Iris pigment epithelial cell (primary cell): Measurements from ENCODE around the gene PYGB.

ENCODE experiments used
- DNase-seq: peaks from one replicate; pipeline ENCODE4 v3.0.0-alpha.2; 2011; ENCODE audit warnings: low read depth

The PYGB gene

GRCh38 chr20:25271486-25272222 lies 23.8 kb downstream of the PYGB start:
- no peak for DNase-seq

DNA sequence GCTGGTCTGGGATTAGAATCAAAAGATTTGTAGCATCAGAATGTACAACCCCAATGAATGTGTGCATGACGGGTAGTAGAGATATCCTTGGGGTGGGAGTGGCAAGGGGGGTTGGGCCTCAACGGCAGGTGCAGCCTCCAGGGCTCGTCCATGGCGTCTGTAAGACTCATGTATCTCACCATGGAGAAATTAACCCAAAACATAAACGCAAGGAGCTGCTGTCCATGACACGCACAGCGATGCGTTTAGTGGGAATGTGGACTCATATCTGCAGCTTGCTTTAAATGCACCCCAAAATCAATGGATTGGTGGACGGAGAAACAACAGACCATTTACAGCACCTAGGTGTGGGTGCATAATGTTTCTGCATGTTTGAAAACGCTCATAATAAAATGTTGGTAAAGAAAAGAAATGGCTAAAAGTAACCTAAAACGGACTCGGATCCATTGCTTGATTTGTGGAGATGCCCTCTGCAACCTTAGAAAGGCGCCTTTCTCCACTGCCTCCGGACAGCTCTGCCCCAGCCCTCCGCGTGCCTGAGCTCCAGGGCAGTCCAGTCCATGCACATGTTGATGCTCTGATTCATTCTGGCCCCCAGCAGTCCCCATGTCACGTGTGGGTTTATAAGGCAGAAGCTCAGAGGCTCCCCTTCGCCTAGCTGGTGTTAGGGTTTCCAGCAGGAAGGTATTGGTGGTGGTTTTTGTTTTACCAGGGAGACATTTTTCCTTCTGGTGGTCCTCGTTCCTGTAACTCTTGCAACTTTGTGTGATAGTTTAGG lies 24.5 kb downstream of the PYGB start:
- peak; percentile 52 for DNase-seq

DNA sequence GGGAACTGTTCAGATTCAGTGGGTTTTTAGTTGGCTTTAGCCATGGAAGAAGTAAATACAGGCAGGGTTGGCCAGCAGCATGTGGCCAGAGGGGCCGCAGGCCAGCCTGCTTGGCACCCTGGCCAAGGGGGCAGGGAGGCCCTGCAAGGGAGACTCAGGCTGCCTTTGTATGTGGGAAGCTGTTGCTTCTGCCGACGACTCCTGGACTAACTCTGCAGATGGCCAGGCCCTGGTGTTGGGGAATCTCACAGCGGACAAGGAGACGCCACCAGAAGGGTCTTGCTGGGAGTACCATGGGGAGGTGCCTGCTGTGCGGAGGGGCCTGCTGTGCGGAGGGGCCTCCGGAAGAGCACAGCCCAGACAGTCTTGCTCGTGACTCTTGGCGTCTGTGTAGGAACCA lies 25.2 kb downstream of the PYGB start:
- no peak for DNase-seq

GRCh38 chr20:25273541-25274358 lies 25.9 kb downstream of the PYGB start:
- no peak for DNase-seq

DNA sequence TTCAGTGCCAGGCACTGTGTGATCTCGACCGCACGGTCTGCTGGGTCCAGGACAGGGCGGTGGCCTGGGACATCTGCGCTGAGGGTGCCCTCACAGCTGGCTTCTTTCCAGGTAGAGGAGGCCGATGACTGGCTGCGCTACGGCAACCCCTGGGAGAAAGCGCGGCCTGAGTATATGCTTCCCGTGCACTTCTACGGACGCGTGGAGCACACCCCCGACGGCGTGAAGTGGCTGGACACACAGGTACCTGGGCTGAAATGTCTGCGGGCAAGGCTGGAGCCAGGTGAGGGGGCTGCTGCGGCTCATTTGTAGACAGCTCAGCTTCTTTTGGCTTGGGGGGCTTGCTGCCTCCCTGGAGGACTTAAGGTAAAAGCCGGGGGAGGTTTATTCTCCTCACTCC lies 26.6 kb downstream of the PYGB start:
- DNase-seq = no peak

DNA sequence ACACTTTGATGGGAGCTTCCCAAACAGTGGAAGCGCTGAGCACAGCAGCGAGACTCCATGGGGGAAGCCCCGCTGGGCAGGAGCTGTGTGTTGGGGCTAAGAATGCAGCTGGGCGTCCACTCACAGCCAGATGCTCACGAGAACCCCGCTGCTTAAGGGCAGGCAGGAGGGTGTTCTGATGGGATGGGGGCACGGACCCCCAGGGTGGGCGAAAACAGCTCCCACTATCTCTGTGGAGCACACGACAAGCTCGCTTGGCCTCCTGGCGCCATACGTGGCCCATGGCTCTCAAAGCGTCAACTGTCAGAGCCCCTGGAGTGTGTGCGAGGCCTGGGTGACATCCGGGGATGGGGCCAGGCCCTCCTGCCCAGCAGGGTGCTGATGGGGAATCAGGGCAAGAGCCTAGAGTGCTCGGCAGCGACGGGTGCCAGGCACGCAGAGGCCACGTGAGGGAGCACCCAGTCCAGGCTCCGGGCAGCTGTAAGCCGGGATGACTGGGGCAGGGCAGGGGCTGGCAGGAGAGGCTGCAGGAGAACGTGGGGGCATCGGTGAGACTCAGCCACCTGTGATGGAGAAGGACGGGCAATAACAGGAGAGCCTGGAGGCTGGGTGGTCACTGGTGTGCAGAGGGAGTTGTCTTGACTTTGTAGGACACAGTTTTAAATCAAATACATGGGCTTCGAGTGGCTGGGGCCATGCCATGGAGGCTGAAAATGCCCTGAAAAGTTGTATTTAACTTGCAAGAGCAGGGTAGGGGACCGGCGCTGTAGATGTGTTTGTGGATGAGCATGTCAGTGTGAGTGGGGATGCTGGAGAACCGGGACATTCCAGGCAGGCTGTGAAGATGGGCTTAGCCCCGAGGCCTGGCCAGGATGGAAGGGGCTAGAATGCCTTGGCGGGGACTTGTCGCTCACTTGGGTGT lies 27.3 kb downstream of the PYGB start:
- no peak for DNase-seq

GRCh38 chr20:25275813-25276532 lies 28.1 kb downstream of the PYGB start:
- DNase-seq = no peak

GRCh38 chr20:25276533-25277050 lies 28.7 kb downstream of the PYGB start:
- no peak for DNase-seq

DNA sequence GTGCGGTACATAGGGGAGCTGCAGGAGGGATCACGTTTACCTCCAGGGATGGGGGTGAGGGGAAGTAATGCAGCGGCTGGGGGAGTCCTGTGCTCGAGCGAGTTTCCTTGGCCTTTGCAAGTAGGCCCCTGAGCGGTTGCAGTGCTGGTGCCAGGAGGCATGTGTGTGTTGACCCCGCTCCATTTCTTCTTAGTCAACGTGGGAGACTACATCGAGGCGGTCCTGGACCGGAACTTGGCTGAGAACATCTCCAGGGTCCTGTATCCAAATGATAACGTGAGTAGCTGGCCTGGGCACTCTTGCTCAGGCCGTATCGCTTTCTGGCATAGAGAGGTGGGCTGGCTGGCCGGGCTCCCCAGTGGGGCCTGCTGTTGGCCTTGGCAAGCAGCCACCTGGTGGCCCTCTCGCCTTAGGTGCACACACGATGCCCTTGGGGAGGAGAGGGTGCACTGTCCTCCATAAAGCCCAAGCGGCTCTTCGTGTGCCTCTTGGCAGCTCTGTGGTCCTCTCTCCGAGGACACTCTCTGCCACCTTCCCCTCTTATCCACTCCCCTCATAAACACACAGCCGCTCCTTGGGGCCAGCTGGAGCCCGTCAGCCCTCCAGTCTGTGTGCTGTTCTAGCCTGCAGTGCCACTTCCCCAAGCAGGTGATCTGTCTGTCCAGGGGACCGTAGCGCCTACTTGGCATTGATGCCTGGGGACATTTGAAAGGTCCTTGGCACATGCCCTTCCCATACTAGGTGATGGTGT lies 29.3 kb downstream of the PYGB start:
- DNase-seq = no peak

- DNase-seq = no peak
Measured at GRCh38 chr20:25277941-25278521, 30.1 kb downstream of the PYGB start.

DNA sequence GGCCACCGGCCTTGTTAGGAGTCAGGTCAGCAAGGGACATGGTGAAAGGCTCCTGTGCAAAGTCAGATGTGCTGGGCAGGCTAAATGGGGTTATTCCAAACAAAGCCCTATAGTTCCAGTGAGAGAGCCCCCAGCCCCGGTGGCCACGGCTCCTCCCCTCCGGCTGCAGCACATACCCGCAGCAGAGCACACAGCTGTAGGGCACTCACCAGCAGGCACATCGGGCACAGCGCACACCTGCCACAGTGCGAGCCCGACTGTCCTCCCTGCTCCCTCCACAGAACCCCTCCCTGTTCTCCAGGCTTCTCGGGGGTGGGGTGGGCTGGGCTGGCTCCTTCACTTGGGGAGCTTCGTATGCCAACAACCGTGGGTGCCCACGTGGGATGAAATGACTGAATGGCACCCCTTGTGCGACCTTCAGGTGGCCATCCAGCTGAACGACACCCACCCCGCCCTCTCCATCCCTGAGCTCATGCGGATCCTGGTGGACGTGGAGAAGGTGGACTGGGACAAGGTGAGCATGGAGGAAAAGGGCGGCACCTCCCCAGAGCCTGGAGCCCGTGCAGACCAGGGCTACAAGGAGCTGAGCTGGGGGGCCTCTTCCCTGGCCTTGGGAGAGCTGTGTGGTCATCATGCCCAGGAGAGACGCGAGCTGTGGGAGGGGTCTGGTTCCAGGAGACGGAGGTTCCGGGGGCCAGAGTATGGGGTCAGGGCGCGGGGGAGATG lies 30.9 kb downstream of the PYGB start:
- DNase-seq = no peak

DNA sequence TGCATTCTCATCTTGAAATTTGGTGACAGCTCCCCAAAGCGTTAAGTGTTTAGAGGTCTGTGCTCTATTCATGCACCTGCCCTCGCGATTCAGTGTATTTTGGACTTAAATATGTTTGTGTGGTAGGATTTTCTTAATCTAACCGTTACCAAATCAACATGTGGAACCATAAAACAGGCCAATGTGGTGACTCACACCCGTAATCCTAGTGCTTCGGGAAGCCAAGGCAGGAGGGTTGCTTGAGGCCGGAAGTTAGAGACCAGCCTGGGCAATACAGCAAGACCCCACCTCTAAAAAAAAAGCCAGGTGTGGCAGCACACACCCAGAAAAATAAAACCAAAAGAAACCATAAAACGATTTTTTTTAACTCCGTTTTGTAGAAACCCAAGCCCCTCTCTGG lies 31.5 kb downstream of the PYGB start:
- peak; percentile 50 for DNase-seq

DNA sequence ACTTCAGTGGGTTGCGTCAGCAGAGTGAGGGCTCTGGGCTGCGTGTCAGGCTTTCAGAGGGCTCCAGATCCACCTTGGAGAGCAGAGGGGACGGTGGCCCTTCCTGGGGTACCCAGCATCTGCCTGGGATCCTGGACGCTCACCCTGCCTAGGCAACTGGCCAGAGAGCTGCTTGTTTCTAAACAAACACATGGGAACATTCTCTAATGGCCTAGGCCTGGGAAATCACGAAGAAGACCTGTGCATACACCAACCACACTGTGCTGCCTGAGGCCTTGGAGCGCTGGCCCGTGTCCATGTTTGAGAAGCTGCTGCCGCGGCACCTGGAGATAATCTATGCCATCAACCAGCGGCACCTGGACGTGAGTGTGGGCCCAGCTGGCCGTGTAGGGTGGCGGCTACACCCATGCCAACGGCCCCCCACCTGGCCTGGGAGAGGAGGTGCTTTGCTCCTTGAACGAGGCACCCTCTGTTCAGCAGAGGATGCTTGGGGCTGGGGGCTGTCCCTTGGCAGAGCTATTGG lies 32.2 kb downstream of the PYGB start:
- DNase-seq = no peak

GRCh38 chr20:25280574-25281535 lies 33.0 kb downstream of the PYGB start:
- no peak for DNase-seq

DNA sequence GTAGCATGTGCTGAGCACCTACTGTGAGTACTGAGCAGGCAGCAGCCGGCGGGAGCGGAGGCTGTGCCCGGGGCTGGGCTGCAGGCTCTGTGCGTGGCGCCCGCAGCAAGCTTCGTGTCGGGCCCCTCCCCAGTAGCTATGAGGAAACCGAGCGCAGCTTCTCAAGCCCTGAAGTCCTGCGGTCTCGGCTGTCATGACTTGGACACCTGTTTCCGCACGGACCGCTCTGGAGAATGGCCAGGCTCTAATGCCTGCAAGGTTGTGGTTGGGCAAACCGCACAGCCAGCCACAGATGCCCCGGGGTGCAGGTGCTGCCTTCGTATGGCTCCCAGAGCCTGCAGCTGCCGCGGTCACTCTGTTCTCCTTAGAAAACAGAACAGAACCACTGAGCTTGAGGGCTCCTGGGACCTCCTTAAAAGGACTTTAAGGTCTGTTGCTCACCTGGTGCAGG lies 33.7 kb downstream of the PYGB start:
- no peak for DNase-seq

GRCh38 chr20:25282034-25282781 lies 34.3 kb downstream of the PYGB start:
- DNase-seq = no peak

DNA sequence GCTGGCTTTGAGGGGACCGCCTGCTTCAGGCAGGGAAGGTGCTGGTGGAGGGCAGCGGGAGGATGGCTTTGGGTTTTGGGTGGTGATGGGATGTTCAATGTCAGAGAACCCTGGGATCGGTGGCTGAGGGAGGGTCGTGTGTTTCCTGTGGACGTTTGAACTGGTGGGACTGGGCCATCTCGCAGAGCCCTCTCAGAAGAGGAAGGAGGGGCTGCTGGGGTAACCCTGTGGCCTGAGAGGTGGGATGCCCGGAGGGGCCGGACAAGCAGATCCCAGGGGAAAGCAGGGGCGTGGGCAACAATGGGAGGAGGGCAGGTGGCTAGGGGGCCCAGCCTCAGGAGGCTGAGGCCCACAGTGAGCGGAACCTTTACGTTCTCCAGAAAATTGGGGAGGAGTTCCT lies 34.9 kb downstream of the PYGB start:
- DNase-seq = no peak
